HG03097 (cell line): Measurements from ENCODE around the gene SH3GL2.
"Not testable (repeated sequence)": the region's sequence is repeated elsewhere in the genome, so short reads cannot be mapped to it uniquely, and the experiment has no call there.

Experiments
- ATAC-seq: cut with Tn5 transposase; IDR thresholded peaks from one replicate; pipeline ENCODE4 v1.9.1; 2021; ENCODE audit not compliant: unreplicated experiment, low FRiP score

Gene SH3GL2

DNA sequence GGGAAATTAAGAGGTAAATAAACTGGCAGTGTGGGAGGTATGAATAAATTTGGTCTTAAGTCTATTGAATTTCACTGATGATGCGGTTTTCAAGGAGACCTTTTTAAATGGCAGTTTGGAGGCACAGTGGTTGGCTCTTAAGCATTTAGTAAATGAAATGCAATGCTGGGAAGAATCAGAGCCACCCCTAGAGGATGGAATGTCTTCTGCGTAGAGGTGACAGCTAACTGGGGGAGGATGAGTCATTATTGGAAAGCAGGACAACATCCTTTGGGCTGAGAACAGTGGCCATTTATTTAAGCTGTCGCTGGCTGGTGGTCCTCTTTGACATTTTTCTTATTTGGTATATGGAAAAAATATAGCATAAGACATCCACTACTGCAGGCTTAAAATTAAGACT is 163.2 kb downstream of the SH3GL2 start:
- ATAC-seq = no peak

DNA sequence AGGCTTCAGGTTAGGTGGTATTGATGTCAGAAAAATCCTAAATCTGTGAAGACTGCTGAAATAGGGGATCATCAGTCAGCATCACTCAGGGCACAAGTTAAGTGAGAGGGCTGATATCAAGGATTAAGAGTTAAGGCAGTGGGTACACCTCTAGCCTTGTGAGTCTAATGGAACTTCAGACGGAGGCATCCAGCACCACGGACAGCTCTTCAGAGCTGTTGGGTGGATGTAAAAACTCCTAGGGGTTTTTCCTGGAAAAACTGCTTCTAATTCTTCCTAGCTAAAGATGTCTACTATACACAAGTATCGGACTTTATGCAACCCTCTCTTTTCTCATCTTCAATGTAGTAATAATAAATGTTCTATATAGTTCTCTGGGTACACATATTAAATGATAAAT is 165.9 kb downstream of the SH3GL2 start:
- no peak for ATAC-seq

DNA sequence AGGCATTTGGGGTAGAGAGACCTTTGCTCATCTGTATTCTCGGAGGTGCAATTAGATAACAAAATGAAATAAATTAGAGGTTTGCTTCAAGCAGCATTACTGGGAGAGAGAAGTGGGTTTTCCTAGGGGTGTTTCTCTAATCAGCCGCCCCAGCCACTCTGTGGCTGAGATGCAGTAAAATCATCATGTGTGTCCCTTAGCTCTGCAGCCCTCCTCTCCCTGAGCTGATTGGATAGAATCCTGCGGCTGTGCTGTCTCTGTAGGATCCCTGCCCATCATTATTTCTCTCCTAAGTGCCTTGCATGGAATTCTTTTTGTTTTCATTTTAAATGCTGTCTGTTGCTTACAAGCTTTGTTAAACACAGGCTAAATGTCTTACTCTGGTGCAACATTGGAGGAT is 171.4 kb downstream of the SH3GL2 start:
- ATAC-seq = no peak

DNA sequence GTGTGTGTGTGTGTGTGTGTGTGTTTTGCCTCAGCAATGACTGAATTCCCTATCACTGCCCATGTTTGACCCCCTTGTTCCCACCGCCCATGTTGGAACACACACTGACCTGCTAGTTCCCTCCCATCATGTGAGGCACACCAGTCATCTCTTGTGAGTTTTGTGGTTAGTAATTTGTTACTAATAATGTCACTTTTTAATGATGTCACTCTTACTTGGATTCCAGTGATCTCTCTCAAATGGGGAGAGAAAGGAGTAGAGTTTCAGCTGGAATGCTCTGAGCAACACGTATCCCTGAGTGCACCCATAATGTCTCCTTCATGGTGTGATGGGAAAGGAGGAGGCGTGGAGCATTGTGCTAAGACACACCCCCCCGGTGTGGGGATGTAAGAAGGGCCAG is 172.6 kb downstream of the SH3GL2 start:
- no peak for ATAC-seq

DNA sequence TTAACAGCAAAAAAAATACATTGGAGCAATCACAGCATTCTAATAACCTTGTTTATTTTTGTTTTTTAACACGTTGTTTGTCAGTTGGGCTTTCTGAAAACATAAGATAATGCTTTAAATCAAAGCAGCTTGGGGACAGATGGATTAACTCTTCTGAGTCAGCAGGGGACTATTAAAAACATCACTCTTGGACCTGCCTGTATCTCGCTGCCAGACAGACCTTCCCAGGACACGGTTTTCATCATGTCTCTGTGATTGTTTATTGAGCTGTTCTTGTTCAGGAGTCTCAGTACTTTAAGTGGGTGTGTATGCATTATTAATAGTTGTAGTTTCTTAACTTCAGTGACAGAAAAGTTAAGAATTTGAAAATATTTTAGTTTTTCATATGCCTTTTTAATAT is 173.2 kb downstream of the SH3GL2 start:
- ATAC-seq = no peak

DNA sequence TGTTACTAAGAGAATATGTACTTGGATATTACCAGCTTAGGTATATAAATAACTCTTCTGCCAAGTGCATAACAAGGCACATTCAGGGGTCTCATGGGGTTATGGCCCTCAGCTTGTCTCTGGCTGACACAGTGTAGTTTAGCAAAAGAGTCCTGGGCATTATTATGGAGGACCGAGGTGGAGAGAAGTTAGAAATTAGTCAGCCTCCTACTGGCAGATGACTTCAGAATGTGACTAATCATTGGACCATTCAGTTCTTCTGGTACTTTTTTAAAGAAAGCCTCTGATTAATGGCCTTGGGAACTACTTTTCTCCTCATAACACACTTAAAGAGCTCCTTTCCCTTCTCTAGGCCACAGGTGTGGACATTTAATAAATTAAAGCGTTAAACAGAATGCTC is 178.9 kb downstream of the SH3GL2 start:
- ATAC-seq = no peak

DNA sequence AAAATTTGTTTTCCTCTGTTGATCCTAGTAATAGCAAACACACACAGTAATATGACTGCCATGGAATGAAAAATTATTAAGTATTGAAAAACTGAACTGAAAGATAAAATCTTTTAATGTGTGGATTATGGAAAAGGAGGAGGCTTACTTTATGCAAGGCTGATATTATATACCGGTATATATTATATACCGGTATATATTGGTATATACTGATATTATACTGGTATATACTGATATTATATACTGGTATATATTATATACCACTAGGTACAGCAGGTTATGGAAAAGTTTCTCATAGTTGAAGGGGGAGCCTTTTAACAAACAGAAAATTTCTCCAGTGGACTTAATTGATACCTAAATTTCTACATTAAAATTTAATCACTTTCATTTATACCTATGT is 181.4 kb downstream of the SH3GL2 start:
- ATAC-seq = no peak

DNA sequence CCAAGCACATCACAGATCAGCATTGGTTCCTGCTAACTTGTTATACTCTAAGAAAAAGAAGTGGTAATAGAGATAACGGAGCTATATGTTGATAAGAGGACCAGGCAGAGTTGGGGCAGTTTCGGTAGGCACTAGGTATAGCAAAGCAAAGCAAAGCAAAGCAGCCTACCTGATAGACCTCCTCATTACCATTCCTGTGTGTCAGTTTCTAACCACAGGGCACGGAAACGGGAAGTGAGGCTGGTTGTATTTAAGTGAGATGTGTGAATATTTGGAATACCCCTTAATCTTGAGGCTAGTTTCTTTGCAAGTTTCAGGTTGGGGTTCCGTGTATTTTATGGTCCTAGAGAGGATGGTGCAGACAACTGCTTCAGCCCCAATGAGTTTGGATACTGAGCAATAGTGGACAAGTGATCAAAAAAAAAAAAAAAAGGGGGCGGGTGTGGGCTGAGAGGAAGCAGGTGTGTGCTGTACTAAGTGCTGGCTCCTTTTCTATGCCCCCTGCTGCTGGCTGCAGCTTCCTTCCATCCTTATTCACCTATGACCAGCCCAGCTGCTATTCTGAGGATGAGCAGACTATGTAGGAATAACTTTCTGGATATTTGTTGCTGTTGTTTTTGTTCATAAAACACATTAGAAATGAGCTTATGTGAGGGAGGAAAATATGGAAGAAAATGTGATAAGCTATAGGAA is 183.3 kb downstream of the SH3GL2 start:
- no peak for ATAC-seq

DNA sequence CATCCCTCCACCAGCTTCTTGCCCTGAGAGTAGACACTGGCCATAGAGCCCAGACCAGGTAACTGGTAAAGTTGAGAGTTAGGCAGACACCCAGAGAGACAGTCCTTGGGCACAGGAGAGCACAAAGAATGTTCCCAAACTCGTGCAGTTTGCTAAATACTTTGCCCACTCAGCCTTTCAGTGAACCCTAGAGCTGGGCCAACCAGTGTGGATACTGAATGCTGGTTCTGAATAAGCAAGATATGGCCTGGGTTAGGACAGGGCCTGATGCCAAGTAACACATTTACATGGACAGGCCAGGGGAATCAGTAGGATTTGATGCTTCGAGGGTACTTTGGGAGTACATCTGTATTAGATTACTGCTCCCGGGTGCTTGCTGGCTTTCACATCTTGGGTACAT is 185.4 kb downstream of the SH3GL2 start:
- ATAC-seq = no peak

DNA sequence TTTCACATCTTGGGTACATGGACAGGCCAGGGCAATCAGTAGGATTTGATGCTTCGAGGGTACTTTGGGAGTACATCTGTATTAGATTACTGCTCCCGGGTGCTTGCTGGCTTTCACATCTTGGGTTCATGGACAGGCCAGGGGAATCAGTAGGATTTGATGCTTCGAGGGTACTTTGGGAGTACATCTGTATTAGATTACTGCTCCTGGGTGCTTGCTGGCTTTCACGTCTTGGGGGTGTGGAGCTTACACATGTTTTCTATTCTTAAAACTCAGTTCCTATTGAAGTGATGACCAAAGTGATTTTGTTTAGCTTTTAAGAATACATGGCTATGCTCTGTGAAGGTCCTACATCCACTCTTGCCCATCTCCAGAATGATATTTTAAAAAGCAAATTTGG is 186.3 kb downstream of the SH3GL2 start:
- not testable (repeated sequence) for ATAC-seq

DNA sequence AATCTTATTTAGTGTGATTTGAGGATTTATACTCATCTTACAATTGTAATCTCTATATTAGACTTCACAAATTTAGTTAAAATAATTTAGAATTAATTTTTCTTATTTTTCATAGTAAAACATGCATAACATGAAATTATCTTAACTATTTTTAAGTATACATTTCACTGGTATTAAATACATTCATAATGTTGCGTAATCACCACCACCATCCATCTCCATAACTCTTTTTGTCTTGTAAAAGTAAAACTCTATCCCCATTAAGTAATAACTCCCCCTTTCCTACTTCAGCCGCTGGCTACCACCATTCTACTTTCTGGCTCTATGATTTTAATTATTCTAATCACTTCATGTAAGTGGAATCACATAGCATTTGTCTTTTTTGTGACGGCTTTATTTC is 193.4 kb downstream of the SH3GL2 start:
- ATAC-seq = no peak

DNA sequence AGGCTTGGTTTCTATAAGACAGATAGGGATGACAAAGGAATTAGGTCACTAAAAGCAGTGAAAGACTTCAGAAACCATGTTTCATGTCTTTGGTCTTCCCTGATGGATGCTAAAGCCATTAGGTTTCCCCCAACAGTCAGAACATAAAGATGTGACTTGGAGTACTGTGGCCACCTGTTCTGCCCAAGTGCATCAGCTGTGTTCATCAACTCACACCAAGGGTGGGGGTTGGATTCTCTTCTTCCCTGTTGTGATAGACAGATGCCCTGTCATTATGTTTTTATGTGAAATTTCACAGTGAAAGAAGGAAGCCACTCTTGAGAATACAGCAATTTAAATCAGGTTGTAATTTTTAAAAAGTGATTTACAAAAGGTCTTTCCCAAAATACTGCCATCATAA is 196.8 kb downstream of the SH3GL2 start:
- no peak for ATAC-seq

DNA sequence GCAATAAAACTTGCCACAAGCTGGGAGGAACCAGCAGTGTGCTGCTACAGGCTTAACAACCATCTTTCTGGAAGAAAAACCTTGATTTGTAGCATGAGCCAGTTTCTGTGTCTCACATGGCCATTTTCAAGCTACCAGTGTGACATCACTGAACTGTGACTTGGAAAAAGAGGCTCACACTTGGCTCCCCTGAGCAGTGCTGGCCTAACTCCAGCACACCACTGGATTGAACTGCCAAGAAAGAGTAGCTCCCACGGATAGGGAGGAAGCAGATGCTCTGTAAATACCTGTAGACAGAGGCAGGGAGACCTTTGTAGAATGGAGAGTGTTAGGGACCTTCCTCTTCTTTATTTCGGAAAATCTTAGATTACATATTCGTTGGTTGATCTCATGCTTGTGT is 197.9 kb downstream of the SH3GL2 start:
- ATAC-seq = no peak

DNA sequence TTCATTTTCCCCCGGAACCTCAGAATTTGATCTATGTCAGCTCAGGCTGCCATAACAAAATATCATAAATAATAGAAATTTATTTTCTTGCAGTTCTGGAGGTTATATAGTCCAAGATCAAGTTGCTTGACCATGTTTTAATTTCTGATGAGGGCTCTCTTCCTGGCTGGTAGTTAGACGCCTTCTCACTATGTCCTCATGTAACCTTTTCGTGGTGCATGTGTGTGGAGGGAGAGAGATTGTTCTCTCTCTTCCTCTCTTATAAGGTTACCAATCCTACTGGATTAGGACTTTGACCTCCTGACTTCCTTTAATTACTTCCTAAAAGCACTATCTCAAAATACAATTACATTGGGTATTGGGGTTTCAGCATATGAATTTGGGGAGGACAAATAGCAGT is 198.6 kb downstream of the SH3GL2 start:
- no peak for ATAC-seq

DNA sequence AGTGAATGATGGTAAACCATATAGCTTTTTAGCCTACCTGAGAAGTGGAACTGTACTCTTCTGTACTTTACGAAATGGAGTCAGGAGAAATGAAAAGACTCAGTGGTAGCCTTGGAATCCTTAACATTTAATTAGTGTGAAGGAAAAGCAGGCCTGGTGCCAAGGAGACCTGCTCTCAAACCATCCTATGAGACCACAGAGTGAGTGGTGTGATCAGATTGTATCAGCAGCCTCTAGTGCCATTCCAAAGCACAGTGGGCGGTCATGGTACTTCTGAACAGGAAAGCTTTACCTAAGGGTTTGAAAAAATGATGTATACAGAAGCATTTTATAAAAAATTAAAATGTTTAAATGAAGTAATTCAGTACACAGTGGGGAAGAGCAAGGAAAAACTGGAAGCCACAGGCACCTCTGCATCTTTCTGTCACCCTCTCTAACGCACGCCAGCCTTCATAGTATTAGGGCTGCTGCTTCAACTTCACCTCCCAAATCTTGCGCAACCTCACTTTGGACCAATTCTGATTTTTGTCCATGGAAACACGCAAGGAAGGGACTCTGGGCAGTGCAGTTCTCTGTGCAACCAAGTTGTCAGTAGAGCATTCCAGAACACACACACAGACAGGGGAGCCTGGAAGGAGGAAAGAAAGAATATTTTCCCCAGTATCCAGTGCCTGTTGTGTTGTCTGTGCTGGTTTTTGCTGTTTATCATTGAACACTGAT is 203.7 kb downstream of the SH3GL2 start:
- no peak for ATAC-seq

DNA sequence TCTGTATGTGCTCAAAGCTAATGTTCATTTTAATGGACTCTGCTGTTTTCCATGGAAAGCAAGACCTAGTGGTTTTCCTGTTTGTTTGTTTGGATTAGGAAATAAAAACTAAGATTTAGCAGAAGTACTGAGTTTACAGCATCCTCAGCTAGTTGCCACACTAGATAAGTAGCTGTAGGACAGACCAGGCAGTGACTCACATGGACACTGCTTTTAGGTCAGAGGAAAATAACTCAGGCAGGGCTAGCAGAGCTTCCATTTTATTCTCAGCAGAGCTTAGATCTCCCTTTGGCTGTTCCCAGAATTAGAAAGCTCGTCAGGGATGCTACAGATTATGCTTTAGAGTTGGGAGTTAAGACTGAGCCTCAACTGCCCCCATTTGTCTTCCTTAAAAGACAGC is 204.4 kb downstream of the SH3GL2 start:
- no peak for ATAC-seq

DNA sequence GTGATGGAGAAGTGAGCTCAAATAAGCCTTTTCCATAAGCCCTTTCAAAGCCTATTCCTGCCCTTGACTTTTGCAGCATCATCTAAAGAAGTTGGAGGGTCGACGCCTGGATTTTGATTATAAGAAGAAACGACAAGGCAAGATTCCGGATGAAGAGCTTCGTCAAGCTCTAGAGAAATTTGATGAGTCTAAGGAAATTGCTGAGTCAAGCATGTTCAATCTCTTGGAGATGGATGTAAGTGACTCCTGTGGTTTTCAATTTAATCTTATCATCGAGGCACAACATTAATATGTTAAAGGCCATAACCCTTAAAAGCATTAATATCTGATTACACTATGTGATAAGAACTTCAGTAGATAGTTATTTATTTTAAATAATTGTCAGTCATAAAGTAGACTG is 210.4 kb downstream of the SH3GL2 start:
- no peak for ATAC-seq

DNA sequence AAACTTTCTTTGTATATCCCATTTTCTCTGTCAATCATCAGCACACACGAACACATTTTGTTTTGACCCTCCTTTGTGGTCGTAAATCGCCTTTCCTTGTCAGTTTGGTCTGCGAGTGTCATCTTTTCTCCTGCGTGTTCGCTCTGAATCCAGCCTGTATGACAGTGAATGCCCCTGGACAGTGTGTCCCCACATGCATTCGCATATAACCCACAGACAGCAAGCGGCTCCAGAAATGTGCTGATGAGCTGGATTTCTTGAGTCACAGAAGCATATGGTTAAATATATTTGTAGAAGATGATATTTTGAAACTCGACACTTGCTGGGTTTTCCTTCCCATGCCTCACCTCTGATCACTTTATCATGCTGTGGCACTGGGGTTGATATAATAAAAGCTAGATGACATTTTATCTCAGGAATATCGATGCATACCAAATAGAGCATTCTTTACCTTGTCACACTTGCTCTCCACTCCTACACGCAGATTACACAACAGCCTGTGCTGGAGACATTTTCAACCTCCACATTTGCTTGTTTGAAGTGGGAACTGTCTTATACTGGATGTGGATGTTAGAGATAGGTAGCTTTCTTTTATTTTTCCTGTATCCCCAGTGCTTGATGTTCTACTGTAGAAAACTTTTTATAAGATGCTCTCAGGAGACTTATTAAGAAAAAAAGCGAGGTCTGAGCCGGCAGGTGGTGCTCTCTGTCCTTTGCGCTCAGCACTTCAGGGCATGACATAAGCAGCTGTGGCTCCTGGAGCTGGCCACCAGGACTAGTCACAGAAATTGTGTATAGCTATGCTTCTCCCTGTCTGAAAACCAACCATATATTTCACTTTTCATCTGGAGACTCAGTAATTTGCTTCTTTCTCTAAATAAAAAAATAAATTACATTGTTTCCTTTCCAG is 215.1 kb downstream of the SH3GL2 start:
- no peak for ATAC-seq

DNA sequence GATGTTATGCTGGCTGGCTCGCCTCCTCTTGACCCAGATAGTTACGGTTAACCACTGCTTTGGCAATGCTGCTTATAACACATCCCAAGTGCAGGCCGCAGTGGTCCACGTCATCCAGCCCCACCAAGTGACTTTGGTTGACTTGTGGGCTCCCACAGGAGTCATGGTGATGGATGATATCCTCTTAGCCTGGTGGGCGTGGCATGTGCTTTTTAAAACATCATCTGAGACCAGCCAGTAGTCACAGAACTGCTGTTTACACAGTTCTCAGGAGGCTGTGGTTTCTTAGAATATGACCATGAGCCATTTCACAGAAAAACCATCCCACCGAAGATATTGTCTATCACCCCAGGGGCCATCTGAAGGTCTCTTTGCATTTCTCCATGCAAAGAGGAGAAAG is 216.9 kb downstream of the SH3GL2 start:
- ATAC-seq = no peak

DNA sequence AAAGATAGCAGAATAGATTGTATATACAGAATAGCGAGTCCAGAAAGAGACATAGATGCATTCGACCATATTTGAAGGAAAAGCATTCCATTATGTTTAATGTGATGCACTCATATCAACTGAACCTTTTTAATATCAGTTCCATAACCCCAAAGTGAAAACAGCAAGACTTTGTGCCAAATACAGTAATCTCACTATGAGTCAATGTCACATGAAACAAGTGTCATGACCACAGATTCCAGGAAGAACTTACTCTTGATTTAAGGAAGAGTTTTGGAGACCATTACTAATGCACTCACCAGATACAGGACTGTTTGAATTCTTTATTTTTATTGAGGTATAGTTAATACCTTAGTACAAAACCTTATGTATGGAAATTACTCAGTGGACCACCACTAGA is 220.5 kb downstream of the SH3GL2 start:
- ATAC-seq = no peak

DNA sequence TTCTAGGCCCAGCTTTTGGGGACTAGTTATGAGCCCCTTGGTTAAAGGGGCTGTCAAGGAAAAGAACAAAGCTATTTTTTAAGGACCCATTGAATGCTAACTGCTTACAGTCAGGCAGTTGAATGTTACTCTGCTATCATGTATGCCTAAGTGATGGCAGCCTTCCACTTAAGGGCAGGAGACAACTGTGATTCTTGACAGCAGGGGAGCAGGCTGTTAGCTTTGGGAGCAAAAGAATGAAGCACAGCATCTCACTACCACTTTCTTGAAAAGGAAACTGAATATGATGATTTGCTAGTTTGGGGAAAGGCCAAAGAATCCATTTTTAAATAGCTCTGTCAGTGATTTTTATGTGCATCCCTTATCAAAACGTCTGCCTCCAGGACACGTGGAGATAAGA is 221.6 kb downstream of the SH3GL2 start:
- ATAC-seq = no peak
